Stimulated activated naive CD8-positive, alpha-beta T cell treated with anti-CD3 and anti-CD28 coated beads, Interleukin-15, Interleukin-2, amounts not matched to agents 100 ng/mL and 50 ng/mL, for 24 hours (primary cell): ENCODE data around the gene PCSK6.

ENCODE experiments used
- H3K27ac Mint-ChIP-seq: one replicate; pipeline ENCODE4 v1.8.0; 2021; ENCODE audit warnings: mild to moderate bottlenecking, mixed read lengths
- H3K27me3 Mint-ChIP-seq: one replicate; pipeline ENCODE4 v1.8.0; 2021; ENCODE audit warnings: mixed read lengths
- H3K36me3 Mint-ChIP-seq: one replicate; pipeline ENCODE4 v1.8.0; 2021; ENCODE audit warnings: low read depth, mixed read lengths
- H3K4me1 Mint-ChIP-seq: one replicate; pipeline ENCODE4 v1.8.0; 2021; ENCODE audit warnings: low read depth, mixed read lengths
- H3K4me3 Mint-ChIP-seq: one replicate; pipeline ENCODE4 v1.8.0; 2021; ENCODE audit warnings: mild to moderate bottlenecking, mixed read lengths
- H3K9me3 Mint-ChIP-seq: one replicate; pipeline ENCODE4 v1.8.0; 2021; ENCODE audit warnings: mixed read lengths

Gene PCSK6

DNA sequence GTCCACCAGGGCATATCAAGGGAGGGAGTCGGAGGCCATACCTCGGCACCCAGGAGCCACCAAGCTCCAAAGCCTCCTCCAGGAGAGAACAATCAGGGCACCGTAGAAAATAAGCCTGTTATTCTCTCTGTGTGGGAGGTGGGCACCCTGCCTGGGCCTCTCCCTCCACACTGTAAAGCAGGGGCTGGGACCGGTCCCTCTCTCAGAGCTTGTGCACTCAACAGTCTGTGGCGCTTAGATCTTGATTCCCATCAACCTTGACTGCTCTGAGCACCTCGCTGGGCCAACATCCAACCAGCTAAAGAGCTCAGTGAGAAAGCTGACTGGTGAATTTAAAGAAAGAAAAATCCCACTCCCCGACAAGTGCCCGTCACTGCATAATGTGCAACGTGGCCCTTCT lies 53.0 kb downstream of the PCSK6 start:
- no peaks in the 10 kb centered on the region for H3K9me3 Mint-ChIP-seq
- no peaks in the 10 kb centered on the region for H3K4me1 Mint-ChIP-seq
- no peak overlapping the region for H3K4me3 Mint-ChIP-seq
- no peaks in the 10 kb centered on the region for H3K36me3 Mint-ChIP-seq
- H3K27me3 Mint-ChIP-seq: peaks cover 17% of the 10 kb centered on the region
- no peak overlapping the region for H3K27ac Mint-ChIP-seq

DNA sequence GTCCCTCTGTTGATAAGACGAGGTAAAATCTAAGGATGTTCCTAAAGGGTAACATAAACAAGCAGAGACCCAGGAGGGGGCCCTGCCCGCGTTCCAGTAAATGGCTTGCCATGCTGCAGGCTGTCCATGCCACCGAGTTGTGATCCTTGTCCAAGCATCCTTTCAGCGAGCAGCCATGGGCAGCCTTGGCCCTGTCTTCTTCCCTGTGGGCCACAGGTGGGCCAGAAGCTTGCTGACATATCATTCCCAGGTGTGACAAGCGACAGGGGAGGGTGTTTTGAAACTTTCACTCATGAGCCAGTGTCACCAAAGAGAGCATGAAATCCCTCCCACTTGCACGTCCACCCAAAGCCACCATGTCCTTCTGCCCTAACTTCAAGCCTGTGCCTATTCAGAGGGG lies 53.7 kb downstream of the PCSK6 start:
- no peak overlapping the region for H3K4me3 Mint-ChIP-seq
- H3K27ac Mint-ChIP-seq: no peak overlapping the region
- no peaks in the 10 kb centered on the region for H3K36me3 Mint-ChIP-seq
- no peaks in the 10 kb centered on the region for H3K4me1 Mint-ChIP-seq
- no peaks in the 10 kb centered on the region for H3K9me3 Mint-ChIP-seq
- peaks cover 14% of the 10 kb centered on the region for H3K27me3 Mint-ChIP-seq

DNA sequence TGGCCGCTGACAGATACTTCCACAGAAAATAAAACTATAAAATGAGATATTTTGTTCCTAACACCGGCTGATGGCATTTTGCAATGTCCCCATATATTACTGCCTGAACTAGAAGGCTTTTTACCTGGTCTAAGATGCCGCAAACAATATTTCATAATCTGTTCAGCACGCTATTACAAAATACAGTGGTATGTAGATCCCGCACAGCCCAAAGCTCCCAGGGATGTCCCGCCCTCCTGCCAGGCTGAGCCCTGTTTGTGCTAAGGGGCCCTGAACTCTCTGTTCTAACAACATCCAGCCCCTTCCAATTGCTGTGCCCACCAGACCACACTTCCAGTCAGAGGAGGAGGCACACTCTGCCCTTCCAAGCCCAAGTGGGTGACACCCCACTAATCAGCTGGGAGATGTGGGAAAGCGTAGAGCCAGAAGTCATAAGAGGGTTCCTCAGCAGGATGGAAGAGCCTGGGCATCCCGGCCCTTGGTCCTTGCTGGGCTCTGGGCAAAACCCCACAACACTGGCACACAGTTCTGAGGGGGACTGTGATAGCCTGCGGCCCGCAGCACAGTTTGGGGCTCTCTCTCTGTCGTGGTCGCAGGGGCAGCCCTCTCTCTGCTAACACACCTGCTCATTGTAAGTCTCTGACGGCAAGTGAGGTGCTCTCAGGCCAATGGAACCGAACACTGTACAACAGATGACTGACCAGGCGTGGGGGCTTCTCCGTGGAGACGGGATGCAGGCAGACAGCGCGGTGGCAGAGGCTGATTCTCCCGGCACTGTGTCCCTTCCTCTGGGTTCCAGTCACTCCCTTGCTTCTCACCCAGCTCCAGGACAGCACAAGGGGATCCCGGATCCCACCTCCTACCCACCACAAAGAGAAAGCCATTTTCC lies 55.2 kb downstream of the PCSK6 start:
- Mint-ChIP-seq H3K4me1 (no peaks in the 10 kb centered on the region), H3K9me3 (no peaks in the 10 kb centered on the region), H3K27me3 (peaks cover 14% of the 10 kb centered on the region), H3K4me3 (no peak overlapping the region), H3K36me3 (no peaks in the 10 kb centered on the region), H3K27ac (no peak overlapping the region)

DNA sequence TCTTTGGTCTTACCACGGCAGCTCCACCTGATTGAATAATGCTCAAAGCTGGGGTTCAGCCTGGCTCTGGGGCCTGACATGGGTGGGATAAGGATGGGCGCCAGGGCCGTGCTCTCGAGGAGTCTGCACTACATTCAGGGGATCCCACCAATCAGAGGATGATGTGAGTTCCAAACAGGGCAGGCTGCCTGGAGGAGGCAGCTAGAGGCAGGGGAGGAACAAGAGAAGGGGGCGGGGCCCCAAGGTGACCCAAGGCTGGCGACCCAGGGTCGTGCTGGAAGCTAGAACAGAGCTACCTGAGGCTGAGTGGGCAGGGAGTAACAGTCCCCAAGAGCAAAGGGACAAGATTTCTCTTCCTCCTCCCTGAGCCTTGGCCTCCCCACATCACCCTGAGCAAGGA lies 56.1 kb downstream of the PCSK6 start:
- no peaks in the 10 kb centered on the region for H3K4me1 Mint-ChIP-seq
- H3K27ac Mint-ChIP-seq: no peak overlapping the region
- H3K4me3 Mint-ChIP-seq: no peak overlapping the region
- H3K27me3 Mint-ChIP-seq: peaks cover 10% of the 10 kb centered on the region
- H3K36me3 Mint-ChIP-seq: no peaks in the 10 kb centered on the region
- no peaks in the 10 kb centered on the region for H3K9me3 Mint-ChIP-seq

DNA sequence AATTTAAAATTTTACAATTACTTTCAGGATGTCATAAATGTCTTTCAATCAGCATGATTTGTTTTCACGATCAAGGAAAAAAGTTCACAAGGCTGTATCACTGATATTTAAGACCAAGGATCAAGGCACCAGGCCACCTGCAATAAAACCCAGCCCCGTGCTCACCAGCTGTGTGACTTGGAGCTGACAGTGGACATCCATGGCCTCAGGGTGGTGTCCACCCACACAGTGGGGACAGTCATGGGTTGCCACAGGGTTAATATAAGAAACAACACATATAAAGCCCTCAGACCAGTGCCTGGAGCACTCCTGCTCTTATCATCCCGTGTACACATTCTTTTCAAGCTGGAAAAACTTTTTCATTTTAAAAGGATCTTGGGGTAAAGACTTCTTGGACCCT lies 56.5 kb downstream of the PCSK6 start:
- no peaks in the 10 kb centered on the region for H3K36me3 Mint-ChIP-seq

DNA sequence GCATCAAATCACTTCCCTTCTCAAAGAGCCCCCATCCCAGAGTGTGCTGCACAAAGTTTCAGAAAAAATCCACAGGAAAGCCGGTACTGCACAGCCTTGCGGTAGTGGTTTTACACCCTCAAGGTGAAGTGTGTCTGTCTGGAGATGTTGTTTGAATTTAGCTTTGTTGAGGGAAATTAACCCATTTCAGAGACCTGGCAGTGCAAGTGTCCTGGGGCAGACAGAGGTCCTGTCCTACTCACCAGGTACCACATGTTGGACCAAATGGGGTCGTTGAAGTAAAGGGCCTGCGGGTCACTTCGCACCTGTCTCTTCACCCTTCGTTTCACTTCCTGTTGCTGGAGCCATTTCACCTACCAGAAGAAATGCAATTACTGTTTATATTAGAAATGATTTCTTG lies 57.8 kb downstream of the PCSK6 start:
- Mint-ChIP-seq H3K27ac (no peak overlapping the region), H3K36me3 (no peaks in the 10 kb centered on the region), H3K4me3 (no peak overlapping the region), H3K4me1 (no peaks in the 10 kb centered on the region), H3K27me3 (peaks cover 9% of the 10 kb centered on the region), H3K9me3 (no peaks in the 10 kb centered on the region)

More for the DNA sequence above, 56.5 kb downstream of the PCSK6 start:
- H3K4me3 Mint-ChIP-seq: no peak overlapping the region
- no peak overlapping the region for H3K27ac Mint-ChIP-seq
- no peaks in the 10 kb centered on the region for H3K9me3 Mint-ChIP-seq
- no peaks in the 10 kb centered on the region for H3K4me1 Mint-ChIP-seq
- H3K27me3 Mint-ChIP-seq: peaks cover 9% of the 10 kb centered on the region

DNA sequence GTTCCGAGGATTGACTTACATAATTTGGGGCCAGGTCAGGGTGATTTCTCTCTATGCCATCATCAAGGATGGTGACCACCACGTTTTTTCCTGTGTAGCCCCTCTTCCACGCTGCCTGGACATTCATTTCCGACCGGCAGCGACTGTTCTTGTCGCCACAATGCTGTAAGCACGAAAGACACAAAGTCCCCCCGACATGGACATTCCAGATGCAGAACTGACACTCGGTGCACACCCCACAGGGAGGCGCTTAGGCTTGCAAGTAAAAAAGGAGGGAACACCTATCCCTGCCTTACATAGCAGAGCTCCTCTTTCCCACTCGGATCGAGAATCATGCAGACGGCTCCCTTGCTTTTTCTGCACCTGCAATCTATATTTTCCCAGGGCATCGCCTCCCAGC lies 58.2 kb downstream of the PCSK6 start:
- H3K27me3 Mint-ChIP-seq: peaks cover 9% of the 10 kb centered on the region
- no peaks in the 10 kb centered on the region for H3K4me1 Mint-ChIP-seq
- no peak overlapping the region for H3K4me3 Mint-ChIP-seq
- no peaks in the 10 kb centered on the region for H3K9me3 Mint-ChIP-seq
- no peaks in the 10 kb centered on the region for H3K36me3 Mint-ChIP-seq
- H3K27ac Mint-ChIP-seq: no peak overlapping the region

DNA sequence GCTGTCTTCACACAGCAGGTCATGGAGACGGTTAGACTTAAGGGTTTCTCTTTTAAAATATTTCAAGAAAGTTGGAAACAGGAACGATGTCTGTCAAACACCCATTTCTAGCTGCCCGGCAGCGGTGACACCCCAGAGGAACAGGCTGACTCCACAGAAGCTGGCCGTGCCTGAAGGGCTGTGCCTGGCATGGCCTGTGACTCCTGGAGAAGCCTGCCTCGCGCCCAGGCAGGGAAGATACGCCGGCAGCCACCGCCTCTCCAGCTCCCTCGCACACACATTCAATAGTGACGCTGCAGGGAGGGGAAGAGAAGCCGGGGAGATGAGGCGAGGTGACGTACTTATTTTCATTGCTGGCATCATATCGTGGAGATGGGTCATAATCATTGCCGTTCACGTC lies 59.9 kb downstream of the PCSK6 start:
- Mint-ChIP-seq H3K9me3 (no peaks in the 10 kb centered on the region), H3K4me3 (no peak overlapping the region), H3K27ac (no peak overlapping the region), H3K27me3 (peaks cover 9% of the 10 kb centered on the region), H3K36me3 (no peaks in the 10 kb centered on the region), H3K4me1 (no peaks in the 10 kb centered on the region)

DNA sequence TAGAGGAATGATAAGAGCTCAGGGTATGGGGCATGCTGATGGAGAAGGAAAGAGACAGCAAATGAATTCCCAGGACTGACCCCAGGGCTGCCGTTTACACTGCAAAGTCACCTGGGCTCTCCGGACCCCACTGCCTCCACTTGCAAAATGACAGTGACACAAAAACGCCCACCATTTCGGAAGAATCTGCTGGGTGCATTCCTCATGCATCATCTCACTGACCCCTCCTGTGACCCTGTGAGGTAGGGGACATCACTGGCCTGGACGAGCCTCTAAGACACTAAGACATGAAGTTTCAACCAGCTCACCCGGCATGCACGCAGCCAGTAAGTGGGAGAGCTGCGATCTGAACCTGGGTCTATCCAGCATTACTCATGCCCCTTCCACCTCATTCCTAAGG lies 60.3 kb downstream of the PCSK6 start:
- H3K36me3 Mint-ChIP-seq: no peaks in the 10 kb centered on the region
- no peaks in the 10 kb centered on the region for H3K9me3 Mint-ChIP-seq
- peaks cover 9% of the 10 kb centered on the region for H3K27me3 Mint-ChIP-seq
- no peak overlapping the region for H3K4me3 Mint-ChIP-seq
- no peaks in the 10 kb centered on the region for H3K4me1 Mint-ChIP-seq
- H3K27ac Mint-ChIP-seq: no peak overlapping the region

DNA sequence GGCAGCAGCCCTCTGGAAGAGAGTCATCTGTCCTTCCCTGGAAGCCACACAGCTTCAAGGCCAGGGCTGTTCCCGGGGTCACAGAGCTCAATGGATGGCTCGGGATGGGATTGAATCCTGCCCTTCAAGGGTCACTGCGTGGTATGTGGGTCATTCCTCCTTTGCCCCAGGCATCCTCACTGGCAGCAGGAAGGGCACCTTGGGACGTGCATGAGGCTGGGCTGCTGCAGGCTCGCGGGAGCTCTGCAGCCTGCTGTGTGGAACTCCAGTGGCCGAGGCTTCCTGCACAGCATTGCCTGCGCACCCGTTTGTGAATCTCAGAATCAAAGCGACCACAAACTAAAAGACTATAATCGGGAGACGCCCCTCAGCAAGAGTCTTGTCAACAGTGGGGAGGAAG lies 60.7 kb downstream of the PCSK6 start:
- H3K27ac Mint-ChIP-seq: no peak overlapping the region

DNA sequence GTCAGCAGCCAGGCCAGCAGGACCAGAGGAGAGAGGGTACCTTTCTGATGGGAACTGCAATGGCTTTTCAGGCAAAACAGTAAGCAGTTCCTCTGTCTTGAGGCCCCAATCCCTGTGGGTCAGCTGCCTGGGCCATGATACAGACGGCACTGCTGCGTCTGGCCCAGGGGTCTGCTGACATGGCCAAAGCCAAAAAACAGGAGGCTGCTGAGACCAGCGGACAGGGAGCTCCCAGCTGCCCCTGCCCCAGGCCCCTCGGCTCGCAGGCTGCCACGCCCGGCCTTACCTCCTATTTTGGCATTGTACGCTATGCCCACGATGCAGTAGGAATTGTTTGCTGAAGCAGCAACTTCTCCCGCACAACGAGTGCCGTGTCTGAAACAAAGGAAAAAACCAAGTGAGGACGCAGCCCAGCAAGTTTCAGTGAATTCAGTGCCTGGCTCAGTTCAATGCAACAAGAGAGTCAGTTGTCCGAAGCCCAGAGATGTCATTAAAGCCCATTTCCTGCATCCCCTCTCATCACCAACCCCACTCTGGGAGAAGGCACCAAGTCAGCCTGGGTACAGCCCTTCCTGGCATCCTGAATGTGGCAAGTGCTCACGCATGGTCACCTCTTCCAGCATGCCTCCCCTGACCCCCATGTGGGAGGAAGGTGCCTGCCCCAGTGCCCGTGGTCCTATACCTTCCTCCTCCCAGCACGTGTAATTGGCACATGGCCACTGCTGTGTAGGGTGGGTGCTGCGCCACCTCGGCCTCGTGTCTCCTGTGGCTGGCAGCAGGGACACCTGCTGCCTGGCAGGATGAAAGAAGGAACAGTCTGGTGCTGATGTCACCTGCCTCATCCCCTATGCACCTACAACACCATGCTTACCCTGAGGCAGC lies 61.7 kb downstream of the PCSK6 start:
- Mint-ChIP-seq H3K4me3 (no peak overlapping the region), H3K27me3 (peaks cover 7% of the 10 kb centered on the region), H3K27ac (no peak overlapping the region), H3K36me3 (no peaks in the 10 kb centered on the region), H3K4me1 (no peaks in the 10 kb centered on the region), H3K9me3 (peaks cover 2% of the 10 kb centered on the region)

More for the DNA sequence above, 60.7 kb downstream of the PCSK6 start:
- Mint-ChIP-seq H3K4me1 (no peaks in the 10 kb centered on the region), H3K9me3 (no peaks in the 10 kb centered on the region), H3K4me3 (no peak overlapping the region), H3K36me3 (no peaks in the 10 kb centered on the region), H3K27me3 (peaks cover 9% of the 10 kb centered on the region)

DNA sequence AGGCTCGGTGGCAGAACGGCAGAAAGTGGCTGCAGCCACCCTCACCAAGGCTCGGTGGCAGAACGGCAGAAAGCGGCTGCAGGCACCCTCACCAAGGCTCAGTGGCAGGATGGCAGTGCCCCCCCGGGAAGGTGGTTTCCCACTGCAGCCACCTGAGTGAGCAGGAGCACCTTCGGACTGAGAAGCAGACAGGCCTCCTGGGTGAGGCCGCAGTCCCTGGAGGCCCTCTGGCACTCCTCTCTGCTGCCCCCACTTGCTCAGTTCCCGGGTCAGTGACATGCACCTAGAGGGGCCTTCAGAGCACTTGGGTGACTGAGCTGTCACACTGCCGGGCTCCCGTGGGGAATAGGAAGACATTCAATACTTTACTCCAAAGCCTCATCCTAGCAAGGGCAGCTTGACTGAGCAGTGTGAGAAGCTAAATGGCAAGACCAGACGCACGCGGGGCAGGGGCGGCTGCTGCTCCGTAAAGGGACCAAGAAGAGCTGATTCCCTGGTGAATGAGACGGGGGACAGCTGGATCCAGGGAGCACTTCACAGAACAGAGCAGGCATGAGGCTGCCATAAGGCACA lies 62.7 kb downstream of the PCSK6 start:
- Mint-ChIP-seq H3K4me1 (no peaks in the 10 kb centered on the region), H3K27me3 (peaks cover 4% of the 10 kb centered on the region), H3K4me3 (no peak overlapping the region), H3K36me3 (no peaks in the 10 kb centered on the region), H3K9me3 (peaks cover 3% of the 10 kb centered on the region), H3K27ac (no peak overlapping the region)

DNA sequence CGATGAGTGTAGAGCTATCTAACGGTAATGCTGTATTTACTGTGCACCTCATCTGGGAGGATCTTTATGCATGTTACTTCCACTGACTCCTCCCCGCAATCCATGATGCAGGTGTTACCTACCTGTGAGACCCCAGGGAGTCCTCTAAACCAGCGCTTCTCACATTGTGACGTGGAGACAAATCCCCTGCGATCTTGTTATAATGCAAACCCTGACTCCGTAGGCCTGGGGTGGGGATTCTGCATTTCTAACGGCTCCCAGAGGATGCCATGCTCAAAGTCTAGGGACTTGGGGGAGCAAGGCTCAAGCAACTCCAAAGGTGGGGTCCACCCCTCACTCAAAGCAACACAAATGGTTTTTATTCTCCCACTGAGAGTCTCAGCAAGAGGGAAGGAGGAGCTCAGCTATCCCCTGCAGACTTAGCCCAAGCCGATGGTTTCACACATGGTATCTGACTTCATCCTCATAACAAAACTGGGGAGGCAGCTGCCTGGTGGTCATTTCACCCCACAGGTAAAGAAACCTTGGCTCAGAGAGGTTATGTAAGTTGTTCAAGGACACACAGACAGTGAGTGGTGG lies 63.6 kb downstream of the PCSK6 start:
- peaks cover 7% of the 10 kb centered on the region for H3K27me3 Mint-ChIP-seq
- H3K4me1 Mint-ChIP-seq: no peaks in the 10 kb centered on the region
- H3K27ac Mint-ChIP-seq: no peak overlapping the region
- peaks cover 3% of the 10 kb centered on the region for H3K9me3 Mint-ChIP-seq
- no peak overlapping the region for H3K4me3 Mint-ChIP-seq
- no peaks in the 10 kb centered on the region for H3K36me3 Mint-ChIP-seq

DNA sequence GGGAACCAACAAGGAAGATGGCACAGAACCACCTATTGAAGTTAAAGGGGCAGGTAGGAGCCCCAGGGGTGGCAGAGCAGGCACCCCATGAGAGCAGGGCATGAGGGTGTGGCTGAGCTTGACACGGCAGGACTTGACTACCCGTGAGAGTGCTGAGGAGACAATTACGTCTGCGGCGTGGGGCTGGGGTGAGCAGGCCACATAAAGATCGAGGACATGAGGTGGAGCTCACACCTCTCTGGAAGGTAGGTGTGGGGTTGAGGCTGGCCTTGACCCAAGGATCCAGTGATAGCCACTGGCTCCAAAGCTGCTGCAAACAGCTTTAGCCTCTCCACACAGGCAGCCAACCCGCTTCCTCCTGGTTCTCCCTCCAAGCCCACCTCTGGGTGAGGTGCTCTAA lies 64.5 kb downstream of the PCSK6 start:
- H3K27ac Mint-ChIP-seq: no peak overlapping the region
- H3K36me3 Mint-ChIP-seq: no peaks in the 10 kb centered on the region
- no peak overlapping the region for H3K4me3 Mint-ChIP-seq
- H3K9me3 Mint-ChIP-seq: peaks cover 3% of the 10 kb centered on the region
- H3K4me1 Mint-ChIP-seq: no peaks in the 10 kb centered on the region
- H3K27me3 Mint-ChIP-seq: peaks cover 7% of the 10 kb centered on the region

DNA sequence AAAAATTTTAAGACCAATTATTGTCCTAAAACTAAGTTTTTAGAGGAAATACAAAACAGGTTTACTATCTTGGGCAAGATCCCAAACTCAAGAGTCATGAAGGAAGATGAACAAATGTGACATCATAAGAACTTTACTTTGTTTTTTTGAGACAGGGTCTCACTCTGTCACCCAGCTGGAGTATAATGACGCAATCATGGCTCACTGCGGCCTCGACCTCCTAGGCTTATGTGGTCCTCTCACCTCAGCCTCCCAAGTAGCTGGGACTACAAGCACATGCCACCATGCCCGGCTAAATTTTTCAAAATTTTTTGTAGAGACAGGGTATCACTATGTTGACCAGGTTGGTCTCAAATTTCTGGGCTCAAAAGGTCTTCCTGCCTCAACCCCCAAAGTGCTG lies 69.3 kb downstream of the PCSK6 start:
- peaks cover 3% of the 10 kb centered on the region for H3K9me3 Mint-ChIP-seq
- no peak overlapping the region for H3K4me3 Mint-ChIP-seq
- no peak overlapping the region for H3K27ac Mint-ChIP-seq
- H3K27me3 Mint-ChIP-seq: peaks cover 23% of the 10 kb centered on the region
- no peaks in the 10 kb centered on the region for H3K36me3 Mint-ChIP-seq
- no peaks in the 10 kb centered on the region for H3K4me1 Mint-ChIP-seq
